COR-L47 (cell line): ENCODE results near the gene DUSP28.
"Not testable (repeated sequence)": the region's sequence is repeated elsewhere in the genome, so short reads cannot be mapped to it uniquely, and the experiment has no call there.

Experiments
- DNase-seq: peaks from one replicate; lab custom pipeline; 2025; lab: John Stamatoyannopoulos, UW

DUSP28 gene, protein sequence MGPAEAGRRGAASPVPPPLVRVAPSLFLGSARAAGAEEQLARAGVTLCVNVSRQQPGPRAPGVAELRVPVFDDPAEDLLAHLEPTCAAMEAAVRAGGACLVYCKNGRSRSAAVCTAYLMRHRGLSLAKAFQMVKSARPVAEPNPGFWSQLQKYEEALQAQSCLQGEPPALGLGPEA

GRCh38 chr2:240560084-240560479, at the start of gene DUSP28:
TSS of gene DUSP28 (plus strand) at chr2:240560357. CDS start at chr2:240560685, 328 bp downstream.
- peak; percentile 58 for DNase-seq

GRCh38 chr2:240510513-240511210, 49.5 kb upstream of the DUSP28 start:
- no peak for DNase-seq

DNA sequence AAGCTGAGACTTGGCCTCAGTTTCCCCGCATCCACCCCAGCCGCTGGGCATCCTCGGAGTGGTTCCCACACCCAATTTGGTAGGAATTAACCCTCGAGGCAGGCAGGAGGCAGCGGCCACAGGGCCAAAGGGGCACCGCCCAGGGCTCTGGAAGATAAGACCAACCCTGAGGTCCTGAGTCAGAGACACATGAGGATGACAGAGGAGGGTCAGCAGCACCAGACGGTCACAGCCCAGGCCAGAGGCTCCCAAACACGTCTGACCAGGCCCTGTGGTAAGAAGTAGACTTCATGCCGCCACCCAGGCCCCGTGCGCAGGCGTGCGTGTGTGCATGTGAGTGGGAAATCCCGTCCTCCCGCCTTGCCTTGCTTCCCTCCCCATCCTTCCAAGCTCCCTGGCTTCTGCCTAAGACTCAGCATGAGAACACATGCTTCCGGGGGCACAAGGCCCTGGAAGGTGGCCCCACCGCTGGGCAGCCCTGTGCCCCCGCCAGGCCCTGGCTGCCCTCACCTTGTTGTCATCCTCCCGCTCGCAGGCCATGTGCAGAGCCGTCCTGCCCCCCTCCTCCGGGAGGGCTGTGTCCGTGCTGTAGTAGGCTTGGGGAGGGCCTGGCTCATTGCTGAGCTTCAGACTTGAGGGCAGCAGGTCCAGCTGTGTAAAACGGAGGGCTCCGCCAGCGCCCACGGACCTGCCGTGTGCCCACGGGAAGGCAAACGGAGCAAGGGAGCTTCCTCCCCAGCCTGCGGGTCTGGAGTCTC, 48.6 kb upstream of the DUSP28 start:
- no peak for DNase-seq

- no peak for DNase-seq
Measured at GRCh38 chr2:240512109-240512485, 48.1 kb upstream of the DUSP28 start.

GRCh38 chr2:240512666-240513535, 47.3 kb upstream of the DUSP28 start:
- no peak for DNase-seq

GRCh38 chr2:240513549-240514287, 46.4 kb upstream of the DUSP28 start:
- no peak for DNase-seq

- DNase-seq: no peak
Measured at GRCh38 chr2:240514631-240515030, 45.5 kb upstream of the DUSP28 start.

- DNase-seq: no peak
Measured at GRCh38 chr2:240517342-240517741, 42.8 kb upstream of the DUSP28 start.

DNA sequence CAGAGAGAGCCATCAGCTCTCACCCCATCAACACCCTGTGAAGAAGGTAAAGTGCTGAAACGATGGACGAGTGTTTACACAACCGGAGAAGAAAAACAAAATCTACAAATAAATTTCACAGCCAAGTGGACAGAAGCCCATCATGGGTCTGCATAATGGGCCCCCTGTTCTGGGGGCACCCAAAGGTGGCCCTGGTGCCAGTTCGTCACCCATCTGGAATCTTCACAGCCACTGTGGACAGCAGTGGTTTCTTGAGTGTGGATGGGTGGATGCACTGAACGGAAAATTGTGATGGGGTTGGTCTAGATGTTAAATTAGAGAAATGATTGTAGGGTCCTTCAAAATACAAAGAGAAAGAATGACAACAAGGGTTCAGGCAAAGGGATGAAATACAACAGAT, 41.2 kb upstream of the DUSP28 start:
- no peak for DNase-seq

DNA sequence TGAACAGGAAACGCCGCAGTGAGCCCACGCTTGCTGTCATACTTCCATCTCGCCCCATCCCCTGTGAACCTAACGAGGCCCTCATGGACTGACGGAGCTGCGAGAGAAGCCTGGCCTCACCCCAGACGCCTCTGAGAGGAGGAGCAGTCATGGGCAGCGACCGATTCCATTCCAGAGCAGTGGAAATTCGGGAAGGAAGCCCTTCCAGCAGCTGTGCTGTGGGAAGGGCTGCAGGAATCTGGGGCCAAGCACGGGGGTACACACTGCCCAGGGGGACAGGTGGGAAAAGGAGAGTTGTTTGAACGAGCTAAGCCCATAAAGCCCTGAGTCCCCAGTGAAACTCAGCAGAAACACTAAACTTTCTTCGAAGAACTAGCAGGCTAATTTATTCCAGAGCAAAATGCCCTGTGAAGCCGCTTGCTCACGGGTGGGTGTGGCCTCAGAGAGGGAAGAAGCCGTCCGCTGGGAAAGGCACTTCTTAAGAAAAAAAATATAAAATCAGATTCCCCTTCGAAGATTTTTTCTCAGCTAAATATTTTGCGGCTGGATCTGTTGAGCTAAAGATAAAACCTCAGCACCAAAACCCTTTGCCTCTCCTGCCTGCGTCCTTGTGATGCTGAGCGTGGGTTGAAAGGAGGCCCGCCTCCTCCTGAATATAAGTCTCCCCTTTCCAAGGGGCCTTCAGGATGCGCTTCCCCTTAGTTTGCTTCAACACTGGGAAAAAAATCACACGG, 40.6 kb upstream of the DUSP28 start:
- DNase-seq: no peak

- no peak for DNase-seq
Measured at GRCh38 chr2:240520130-240520973, 39.8 kb upstream of the DUSP28 start.

DNA sequence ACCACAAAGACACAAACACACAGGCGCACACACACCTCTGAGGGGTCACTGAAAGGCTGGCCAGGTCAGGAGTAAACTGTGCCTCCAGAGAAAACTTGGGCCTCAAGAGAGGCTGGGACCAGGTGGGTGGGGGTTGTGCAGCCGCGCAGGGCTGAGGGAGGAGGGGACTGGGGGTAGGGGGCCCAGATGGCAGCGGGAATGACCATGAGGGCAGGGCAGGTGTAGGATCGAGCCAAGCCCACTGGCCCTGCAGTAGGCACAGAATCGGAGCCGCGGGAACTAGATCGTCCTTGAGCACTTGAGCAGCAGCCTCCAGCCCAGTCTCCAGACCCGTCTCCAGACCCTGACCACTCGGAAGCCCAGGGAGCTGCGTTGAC, 39.2 kb upstream of the DUSP28 start:
- no peak for DNase-seq

DNA sequence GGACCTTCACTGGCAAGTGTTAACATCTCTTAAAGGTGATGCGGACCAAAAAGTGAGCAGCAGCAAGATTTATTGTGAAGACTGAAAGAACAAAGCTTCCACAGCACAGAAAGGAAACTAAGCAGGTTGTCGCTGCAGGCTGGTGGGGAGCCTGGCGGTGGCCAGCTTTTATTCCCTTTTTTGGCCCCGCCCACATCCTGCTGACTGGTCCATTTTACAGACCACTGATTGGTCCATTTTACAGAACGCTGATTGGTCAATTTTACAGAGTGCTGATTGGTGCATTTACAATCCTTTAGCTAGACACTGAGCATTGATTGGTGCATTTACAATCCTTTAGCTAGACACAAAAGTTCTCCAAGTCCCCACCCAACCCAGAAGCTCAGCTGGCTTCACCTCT, 38.3 kb upstream of the DUSP28 start:
- not testable (repeated sequence) for DNase-seq

GRCh38 chr2:240522406-240522805, 37.8 kb upstream of the DUSP28 start:
- no peak for DNase-seq

GRCh38 chr2:240523451-240524281, 36.5 kb upstream of the DUSP28 start:
- DNase-seq: no peak

DNA sequence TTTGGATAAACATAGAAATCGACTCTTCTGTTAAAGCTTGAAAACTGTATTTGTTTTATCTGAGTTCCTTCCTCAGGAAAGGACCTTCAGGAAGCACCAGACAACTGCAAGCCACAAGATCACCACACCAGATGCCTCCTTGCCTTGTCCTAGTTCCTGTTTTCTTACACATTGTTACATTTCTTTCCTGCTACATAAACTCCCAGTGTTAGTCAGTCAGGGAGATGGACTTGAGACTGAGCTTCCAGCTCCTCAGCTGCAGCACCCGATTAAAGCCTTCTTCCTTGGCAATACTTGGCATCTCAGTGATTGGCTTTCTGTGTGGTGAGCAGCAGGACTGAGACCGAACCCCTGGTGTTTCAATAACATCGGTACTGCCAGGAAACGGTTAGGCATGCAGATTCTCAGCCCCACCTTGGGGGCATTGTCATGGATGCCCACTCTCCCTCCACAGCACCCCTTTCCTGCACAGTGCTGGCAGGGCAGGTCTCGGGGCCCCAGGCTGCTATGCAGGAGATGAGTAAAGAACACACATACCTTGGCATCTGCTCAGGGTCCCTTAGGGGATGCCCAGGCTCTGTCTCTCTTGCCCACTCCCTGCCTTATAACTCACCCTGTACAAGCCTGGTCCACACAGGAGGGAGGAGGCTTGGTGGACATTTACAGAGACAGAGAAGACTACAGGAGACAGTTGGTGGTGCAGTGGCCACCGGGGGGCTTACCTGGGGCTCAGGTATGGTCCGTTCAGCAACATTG, 35.0 kb upstream of the DUSP28 start:
- DNase-seq: no peak

GRCh38 chr2:240525802-240526201, 34.4 kb upstream of the DUSP28 start:
- no peak for DNase-seq

- DNase-seq: no peak
Measured at GRCh38 chr2:240526521-240526920, 33.6 kb upstream of the DUSP28 start.
